CD4-positive, alpha-beta T cell treated with Interferon alpha-2 for 1 hour (primary cell): ENCODE results near the gene LIME1.

Experiments
- DNase-seq, 2 donors: peaks; one replicate each; pipeline ENCODE4 v3.0.0-alpha.2; 2020 to 2022

LIME1 gene

DNA sequence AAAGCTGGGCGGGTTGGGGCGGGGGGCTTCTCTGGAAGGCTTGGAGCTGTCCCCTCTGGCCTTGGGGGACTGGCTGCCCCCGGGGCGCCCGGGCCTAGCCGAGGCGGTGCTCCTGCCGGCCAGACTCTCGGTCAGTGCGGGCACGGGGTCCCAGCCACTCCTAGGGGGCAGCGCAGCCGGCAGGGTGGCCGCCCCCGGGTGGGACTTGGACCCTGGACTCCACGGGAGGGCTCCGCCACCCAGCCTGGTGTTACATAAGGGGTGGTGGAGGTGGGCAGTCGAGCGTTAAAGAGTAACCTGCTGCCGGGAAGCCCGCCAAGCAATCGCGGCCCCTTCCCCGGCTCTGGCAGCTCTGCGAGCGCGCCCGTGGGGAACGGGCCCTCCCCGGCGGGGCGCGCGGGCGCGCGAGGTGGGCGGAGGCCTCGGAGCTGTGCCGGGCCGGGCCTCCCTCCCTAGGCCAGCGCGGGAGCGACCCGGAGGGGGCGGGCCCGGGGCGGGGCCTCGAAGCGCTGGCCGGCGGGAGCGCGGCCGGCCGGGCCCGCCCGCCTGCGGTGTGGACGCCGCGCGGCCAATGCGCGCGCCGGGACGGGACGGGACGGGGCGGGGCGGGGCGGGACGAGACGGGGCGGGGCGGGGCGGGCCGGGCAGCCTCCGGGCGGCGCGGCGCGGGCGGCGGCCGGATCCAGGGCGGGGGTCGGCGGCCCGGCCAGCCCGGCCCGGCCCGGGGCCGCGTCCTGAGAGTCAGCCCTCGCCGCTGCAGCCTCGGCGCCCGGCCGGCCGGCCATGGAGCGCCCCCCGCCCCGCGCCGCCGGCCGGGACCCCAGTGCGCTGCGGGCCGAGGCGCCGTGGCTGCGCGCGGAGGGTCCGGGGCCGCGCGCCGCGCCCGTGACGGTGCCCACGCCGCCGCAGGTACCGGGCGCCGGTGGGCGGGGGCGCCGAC, 2.9 kb downstream of the LIME1 start, which contains the start of gene SLC2A4RG:
Gene SLC2A4RG (plus strand): TSS at position 647 of the 940 bp plus-strand sequence. CDS start 137 bp downstream, at position 784.
- peak; percentile 71 to 84 for DNase-seq

DNA sequence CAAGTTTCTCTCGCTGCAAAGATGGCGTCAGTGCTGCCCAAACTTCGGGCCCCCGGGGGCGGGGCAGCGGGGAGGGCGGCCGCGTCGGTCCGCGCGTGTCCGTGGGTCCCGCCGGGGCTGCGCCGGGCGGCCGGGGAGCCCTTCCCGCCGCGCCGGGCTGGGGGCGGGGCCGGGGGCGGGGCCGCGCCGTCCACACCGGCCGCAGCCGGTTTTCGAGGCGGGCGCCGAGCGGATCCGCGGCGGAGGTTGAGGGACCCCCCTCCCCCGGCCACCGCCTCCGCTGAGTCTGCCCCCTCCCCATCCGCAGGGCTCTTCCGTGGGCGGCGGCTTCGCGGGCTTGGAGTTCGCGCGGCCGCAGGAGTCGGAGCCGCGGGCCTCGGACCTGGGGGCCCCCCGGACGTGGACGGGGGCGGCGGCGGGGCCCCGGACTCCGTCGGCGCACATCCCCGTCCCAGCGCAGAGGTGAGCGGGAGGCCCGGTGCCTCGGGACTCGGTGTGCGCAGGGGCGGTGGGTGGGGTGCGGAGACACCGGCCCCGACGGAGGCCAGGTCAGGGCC, 3.7 kb downstream of the LIME1 start:
- peak; percentile 56 to 74 for DNase-seq

DNA sequence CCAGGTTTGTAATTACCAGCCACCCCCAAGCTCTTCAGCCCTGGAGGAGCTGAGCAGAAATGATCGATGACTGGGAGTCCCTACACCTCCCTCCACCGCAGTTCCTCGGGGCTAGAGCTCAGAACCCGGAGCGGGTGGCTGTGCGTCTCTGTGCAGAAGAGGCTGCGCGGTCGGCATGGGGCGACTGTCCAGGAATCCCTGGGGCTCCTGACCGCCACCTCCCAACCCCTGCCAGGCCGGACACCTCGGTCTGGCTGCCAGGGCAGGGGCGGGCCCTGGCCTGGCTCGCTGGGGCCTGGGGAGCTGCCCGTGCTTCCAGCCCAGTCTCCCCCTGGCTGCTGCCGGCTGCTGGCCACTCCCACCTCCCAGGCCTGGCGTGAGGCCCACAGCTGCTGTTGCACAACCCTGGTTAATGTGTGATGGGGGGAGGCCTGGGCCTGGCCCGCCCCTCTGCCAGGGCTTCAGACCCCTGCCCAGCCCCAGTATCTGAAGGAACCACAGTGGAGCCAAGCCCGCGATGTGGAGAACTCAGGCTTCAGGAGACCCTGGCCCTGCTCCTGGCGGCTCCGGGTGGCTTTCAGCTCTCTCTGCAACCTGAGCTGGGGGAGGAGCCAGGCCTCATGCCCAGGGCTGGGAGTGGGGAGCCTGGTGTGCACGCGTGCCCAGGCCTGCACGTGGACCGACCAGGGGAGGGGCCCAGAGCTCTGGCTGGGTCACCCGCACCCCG, 4.3 kb downstream of the LIME1 start:
- DNase-seq = peak in 1 of 2 donors; percentile 47

DNA sequence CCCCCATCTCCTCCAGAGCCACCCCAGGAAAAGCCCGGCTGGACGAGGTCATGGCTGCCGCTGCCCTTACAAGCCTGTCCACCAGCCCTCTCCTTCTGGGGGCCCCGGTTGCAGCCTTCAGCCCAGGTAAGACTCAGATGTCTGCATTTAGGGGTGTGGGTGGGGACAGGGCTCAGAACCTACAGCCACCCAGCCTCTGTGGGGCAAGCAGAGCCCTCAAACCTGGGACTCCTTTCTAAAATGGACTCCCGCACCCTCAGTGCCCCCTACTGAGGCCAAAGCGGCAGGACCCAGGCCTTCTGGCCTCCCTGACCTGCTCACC, 4.9 kb downstream of the LIME1 start:
- DNase-seq = no peak

DNA sequence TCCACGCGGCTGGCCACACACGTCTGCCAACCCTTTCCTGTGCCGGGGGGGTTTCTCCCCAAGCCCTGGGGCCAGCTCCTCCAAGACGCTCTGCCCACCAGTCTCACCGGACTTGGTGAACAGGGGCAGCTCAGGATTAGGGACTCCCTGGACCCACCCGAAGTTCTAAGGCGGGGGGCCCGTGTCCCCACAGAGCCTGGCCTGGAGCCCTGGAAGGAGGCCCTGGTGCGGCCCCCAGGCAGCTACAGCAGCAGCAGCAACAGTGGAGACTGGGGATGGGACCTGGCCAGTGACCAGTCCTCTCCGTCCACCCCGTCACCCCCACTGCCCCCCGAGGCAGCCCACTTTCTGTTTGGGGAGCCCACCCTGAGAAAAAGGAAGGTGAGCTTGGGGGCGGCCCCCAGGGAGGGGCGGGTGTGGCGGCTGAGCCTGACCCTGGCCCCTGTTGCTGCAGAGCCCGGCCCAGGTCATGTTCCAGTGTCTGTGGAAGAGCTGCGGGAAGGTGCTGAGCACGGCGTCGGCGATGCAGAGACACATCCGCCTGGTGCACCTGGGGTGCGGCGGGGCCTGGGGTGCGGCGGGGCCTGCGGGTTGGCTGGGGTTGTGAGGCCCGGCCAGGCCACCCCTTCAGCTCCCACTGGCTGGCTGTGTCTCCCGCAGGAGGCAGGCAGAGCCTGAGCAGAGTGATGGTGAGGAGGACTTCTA, 5.4 kb downstream of the LIME1 start:
- no peak for DNase-seq

DNA sequence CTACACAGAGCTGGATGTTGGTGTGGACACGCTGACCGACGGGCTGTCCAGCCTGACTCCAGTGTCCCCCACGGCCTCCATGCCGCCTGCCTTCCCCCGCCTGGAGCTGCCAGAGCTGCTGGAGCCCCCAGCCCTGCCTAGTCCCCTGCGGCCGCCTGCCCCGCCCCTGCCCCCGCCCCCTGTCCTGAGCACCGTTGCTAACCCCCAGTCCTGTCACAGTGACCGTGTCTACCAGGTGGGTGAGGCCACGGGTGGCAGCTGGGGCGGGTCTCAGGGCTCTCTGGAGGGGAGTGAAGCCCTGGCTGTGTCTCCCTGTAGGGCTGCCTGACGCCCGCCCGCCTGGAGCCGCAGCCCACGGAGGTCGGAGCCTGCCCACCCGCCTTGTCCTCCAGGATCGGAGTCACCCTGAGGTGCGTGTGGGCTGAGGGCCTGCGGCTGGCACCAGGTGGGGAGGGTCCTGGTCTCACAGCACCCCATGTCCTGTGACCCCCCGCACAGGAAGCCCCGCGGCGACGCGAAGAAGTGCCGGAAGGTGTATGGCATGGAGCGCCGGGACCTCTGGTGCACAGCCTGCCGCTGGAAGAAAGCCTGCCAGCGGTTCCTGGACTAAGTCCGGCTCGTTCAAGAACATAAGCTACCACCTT, 6.0 kb downstream of the LIME1 start:
- DNase-seq = no peak

DNA sequence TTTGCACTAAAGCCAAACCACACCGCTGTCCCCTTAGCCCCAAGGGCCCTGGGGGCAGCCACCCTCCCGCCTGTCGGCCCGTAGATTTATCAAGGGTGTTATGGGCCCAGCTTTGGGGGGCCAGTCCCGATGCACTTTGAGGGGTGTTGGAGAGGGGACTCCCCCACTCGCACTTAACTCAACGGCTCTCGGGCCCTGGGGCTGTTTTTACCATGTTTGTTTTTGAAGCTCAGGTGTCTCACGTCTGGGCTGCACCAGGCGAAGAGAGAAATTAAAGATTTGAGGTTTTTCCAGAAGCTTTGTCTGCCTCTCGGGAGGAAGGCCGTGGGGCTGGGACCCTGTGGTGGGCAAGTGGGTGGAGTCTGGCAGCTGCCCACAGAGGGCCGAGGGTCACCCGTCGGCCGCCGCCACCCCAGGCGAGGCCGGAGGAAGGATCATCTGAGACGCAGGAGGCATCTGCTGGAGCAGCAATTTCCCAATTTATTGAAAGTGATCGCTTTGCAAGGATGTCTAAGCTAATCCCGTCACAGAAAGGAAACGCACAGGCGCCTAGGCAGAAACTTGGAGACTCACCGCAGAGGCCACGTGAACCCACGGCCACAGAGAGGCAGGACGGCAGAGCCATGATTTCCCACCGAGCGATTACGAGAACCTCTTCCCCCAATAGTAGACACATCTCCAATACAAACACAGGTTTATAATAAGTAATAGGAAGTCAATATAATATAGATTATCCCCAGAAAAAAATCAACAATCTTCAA, 6.9 kb downstream of the LIME1 start:
- no peak for DNase-seq

DNA sequence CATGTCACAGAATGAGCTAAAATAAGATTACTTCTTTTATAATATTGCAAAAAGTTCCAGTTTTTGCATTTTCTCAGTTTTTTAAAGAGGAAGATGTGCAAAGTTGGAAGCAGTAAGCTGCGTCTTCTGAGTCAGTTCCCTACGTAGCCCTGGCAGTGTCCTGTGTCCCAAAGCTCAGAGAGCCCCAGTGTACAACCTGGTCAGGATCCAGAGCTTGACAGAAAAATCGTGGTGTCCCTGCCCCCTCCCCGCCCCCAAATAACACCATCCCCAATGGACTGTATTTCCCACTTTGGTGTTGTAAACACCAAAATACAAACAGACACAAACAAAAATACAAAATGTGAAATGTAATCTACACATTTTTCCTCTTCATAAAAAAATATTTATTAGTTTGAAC, 7.7 kb downstream of the LIME1 start:
- no peak for DNase-seq

DNA sequence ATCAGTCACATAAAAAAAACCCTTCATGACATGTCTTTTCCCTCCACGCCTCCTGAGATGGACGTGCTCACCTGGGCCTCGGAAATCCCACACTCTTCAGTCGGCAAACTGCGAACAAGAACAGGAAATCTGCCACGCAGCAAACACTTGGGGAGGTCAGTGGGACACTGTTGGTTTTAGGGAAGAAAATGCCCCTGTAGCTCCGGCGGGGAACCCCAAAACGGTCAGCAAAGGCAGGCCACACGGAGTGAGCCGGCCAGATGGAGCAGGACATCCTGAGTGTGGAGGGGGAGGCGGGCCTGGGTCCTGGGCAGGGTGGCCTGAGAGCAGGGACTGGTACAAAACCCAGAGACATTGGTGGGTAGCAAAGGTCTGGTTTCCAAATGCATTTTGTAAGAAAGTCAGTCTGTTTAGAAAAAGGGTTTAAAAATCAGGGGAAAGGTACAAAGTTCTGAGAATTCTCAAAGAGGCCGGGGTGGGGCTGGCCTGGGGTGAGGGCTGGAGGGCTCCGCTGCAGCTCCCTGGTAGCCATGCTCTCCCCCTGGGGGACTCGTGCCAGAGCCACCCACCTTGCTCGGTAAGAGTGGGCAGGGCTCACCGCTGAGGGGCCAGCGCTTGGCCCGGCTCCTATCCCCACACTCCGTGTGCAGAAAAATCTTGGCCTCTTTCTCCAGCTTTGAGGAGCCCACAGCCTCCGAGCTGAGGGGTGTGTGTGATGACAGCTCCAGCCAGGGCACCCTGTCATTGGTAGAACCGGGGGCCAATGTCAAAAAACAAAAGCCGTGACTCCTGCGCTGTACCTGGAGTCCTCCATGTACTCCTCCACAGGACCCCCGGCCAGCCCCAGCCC, 8.3 kb downstream of the LIME1 start:
- DNase-seq = no peak

DNA sequence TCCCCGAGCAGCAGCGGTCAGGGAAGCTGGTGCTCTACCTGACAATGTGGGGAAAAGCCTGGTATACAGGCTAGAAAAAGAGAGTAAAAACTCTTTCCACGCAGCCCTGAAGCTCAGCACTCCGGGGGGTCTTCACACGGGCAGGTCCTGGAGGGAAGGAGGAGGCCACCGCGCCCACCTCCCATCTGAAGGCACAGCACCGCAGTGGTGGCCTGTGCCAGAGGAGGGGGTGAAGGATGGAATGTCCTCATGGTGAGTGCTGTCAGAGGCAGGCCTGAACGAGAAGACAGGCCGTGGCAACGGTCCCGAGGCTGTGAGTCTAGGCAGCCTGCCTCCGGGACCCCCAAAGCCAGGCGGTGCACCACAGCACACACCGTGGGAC, 9.0 kb downstream of the LIME1 start:
- no peak for DNase-seq

DNA sequence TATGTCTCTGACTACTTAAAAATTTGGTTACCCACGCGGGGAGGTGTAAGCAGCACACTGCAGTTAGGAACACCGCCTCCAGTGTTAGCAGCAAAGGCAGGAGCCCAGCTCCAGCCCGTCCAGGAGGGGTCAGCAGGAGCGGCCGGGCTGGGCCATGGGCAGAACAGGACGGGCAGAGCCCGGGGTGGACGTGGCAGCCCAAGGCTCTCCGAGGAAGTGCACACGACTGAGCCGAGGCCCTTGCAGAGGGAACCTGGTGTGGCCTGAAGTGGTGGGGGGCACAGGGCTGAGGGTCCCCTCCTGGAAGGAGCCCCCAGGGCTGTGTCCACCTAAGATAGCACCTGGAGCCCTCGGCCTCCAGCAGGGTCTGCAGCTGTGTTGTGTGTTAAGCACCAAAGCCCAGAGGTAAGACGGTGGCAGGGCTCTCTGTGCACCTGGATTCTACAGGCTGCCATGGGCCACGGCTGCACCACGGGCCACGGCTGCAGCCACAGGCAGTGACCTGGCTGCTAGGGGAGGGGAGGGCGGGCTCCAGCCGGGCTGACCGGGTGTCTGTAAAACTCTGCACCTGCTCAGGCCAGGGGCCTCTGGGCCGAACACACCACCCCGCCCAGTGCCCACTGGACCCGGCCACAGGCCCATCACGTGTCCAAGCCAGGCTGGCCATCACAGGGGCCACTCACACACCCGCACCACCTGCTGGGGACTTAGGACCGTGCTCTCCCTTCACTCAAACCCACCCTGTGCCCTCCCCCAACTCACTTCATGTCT, 9.7 kb downstream of the LIME1 start:
- DNase-seq = no peak

DNA sequence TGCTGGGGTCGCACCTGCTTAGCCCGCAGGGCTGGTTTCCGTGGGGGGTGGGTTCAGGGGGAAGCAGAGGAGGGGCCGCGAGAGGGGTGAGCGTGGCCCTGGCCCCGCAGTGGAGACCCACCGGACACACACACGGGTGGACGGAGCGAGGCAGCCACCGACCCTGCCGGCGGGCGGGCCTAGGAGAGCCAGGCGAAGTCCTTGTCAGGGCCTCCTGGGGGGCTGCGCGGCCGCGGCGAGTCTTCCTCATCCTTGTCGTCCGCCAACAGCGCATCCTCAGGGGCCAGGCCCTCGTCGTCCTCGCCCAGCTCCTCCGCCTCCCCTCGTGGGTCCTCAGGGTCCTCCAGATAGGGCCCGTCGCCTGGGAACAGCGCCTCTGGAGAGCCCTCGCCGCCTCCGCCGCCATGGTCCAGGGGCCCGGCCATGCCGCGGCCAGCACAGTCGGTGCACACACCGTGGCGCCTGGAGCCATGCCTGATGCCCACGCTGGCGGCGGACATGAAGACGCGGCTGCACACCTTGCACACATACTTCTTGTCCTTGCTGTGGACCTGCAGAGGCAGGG, 10.4 kb downstream of the LIME1 start:
- DNase-seq = no peak

DNA sequence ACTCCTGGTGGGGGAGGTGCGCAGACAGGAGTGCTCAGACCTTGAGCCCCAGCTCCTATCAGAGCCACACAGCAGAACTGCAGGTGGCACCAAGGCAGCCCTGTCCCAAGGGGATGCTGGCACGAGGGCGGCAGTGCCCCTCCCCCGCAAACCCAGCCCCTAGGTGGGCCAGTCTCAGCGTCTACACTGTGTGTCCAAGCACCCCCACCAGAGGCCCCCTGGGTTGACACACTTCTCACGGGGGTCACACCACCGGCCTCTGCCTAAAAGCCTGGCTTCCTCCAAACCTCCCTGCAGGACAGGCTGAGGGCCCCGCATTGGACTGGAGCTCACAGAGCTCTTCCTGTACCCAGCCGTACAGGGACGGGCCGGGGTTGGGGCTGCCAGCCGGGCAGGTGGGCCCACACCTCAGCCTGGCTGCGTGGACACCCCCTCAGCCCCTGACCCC, 11.2 kb downstream of the LIME1 start:
- no peak for DNase-seq

DNA sequence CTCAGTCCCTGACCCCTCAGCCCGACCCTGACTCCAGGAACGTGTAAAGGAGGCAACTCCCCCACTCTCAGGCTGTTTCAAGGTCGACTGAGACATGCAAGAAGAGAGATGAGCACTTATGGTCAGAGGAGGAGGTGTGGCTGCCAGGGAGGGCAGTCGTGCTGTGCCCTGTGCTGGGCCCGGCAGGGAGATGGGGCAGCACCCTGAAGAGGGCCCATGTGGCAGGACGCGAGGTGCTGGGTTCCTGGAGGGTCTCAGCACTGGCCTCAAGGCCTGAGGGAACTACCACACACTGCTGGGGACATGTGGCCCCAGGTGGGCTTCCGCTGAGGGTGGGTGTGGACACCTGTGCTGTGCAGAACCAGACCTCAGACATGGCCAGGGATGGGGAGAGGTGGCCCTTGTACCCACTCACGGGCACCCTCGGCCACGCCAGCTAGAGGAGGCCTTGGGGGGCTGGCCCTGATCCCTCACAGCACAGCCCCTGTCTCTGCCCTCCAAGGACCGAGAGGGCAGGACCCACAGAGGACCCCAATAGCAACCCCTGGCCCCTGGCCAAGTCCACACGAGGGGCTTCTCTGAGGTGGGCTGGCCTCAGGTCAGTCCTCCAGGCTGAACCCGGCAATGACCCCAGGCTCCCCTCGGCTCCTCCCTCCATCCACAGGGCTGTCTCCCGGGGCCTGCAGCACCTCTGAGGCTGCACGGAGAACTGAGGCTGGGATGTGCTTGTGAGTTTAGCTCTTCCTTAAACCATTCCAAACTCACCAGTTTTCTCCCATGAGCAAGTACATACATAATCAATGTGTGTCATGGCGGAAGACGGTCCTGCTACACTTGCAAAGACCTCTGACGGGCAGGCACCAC, 11.8 kb downstream of the LIME1 start:
- DNase-seq = no peak

DNA sequence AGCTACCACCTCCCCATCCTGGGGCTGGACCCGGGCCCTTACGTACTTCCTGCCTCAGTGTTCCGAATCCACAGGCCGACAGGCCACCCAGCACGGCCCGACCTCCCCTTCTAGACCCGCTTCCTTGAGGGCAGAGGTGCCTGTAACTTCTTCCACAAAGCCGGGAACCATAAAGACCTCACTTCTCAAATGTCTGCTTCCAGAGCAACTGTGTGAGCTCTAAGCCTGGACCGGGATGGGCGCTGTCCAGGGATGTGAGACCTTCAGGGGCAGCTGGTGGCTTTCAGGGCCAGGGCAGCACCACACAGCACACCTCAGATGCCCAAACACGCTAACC, 12.4 kb downstream of the LIME1 start:
- no peak for DNase-seq

DNA sequence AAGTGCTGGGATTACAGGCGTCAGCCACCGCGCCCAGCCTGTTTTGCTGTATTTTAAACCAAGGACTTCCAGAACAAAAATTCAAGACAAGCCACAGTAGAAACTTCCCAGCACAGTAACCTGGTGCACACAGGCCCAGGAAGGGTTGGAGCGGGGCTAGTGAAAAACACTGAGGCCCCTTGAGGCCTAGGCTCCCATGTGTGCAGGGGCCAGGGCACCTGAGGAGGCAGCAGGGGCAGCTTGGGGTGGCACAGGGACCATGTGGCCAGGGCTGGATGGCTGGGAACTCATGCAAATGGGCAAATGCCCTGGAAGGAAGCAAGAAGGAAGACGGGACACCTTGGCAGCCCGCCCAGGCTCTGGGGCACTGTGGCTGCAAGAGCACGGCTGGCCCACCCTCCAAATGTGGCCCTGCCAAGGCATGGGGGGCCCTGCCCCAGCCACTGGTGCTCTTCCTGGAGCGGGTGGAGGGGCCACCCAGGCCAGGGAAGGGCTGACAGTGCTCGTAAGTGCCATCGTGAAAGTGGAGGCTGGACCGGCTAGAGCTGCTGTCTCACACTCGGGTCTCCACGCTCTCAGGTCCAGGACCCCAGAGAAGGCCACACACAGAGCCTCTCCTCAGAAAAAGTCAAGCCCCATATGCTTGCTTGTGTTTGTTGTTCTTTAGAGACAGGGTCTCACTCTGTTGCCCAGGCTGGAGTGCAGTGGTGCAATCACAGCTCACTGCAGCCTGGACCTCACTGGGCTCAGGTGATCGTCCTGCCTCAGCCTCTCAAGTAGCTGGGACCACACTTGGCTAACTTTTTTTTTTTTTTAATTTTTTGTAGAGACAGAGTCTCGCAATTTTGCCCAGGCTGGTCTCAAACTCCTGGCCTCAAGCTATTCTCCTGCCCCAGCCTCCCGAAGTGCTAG, 13.4 kb downstream of the LIME1 start:
- DNase-seq = no peak

DNA sequence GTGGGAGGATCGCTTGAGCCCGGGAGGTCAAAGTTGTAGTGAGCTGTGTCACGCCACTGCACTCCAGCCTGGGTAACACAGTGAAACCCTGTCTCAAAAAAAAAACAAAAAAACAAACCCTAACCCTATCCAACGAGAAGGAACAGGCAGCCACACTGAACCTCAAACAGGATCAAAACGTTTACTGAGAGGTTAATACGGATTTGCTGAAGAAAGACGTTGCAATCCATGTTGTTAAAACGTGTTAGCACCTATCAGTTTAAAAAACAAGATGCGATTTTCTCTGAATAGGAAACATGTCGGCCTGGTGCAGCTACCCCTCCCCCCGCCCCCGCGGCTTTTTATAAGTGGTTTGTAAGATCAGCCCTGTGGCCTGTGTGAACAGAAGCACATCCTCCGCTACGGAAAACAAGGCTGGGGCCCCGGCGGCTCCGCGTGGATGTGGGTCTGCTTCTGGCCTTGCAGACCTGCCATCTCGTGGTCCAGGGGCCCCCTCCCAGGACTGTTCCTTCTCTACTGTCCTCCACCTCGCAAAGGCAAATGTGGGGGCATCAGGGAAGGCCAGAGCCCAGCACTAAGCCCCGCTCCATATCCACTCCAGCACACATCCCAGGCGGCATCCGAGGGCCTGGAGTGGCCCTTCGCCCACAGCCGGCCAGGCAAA, 14.5 kb downstream of the LIME1 start:
- DNase-seq = peak; percentile 47 to 70
